Measurements from ENCODE around the gene DCN. TPM values are rescaled to one million over a fixed set of nuclear protein-coding genes. Genes with fewer than 3 reads are reported as not detected.

DCN gene
- total RNA-seq, 1 donor = not detected

GRCh38 chr12:91188778-91189177 lies 6.2 kb upstream of the DCN start:
- no peak for DNase-seq (ENCODE audit: low read depth in 2 of 3, low spot score in 2 of 3)

GRCh38 chr12:91186156-91186555 lies 3.5 kb upstream of the DCN start:
- no peak for DNase-seq (ENCODE audit: low read depth in 2 of 3, low spot score in 2 of 3)

- DNase-seq (ENCODE audit: low read depth in 2 of 3, low spot score in 2 of 3) = no peak
Measured at GRCh38 chr12:91185421-91185820, 2.8 kb upstream of the DCN start.

GRCh38 chr12:91183551-91183950 lies 934 bp upstream of the DCN start:
- DNase-seq (ENCODE audit: low read depth in 2 of 3, low spot score in 2 of 3) = no peak

GRCh38 chr12:91180582-91181395 lies 1.8 kb downstream of the DCN start:
- no peak for DNase-seq (ENCODE audit: low read depth in 2 of 3, low spot score in 2 of 3)

GRCh38 chr12:91179966-91180561 lies 2.6 kb downstream of the DCN start:
- DNase-seq (ENCODE audit: low read depth in 2 of 3, low spot score in 2 of 3) = no peak

GRCh38 chr12:91179315-91179714 lies 3.3 kb downstream of the DCN start:
- DNase-seq (ENCODE audit: low read depth in 2 of 3, low spot score in 2 of 3) = no peak

GRCh38 chr12:91178781-91179180 lies 3.8 kb downstream of the DCN start:
- DNase-seq (ENCODE audit: low read depth in 2 of 3, low spot score in 2 of 3) = no peak

- DNase-seq (ENCODE audit: low read depth in 2 of 3, low spot score in 2 of 3) = peak in 1 of 3 donors; percentile 31
Measured at GRCh38 chr12:91178139-91178561, 4.5 kb downstream of the DCN start.

- DNase-seq (ENCODE audit: low read depth in 2 of 3, low spot score in 2 of 3) = no peak
Measured at GRCh38 chr12:91177381-91177780, 5.2 kb downstream of the DCN start.

- no peak for DNase-seq (ENCODE audit: low read depth in 2 of 3, low spot score in 2 of 3)
Measured at GRCh38 chr12:91176915-91177314, 5.7 kb downstream of the DCN start.

GRCh38 chr12:91176358-91176757 lies 6.3 kb downstream of the DCN start:
- no peak for DNase-seq (ENCODE audit: low read depth in 2 of 3, low spot score in 2 of 3)

- no peak for DNase-seq (ENCODE audit: low read depth in 2 of 3, low spot score in 2 of 3)
Measured at GRCh38 chr12:91173124-91173523, 9.5 kb downstream of the DCN start.

GRCh38 chr12:91172096-91172495 lies 10.5 kb downstream of the DCN start:
- no peak for DNase-seq (ENCODE audit: low read depth in 2 of 3, low spot score in 2 of 3)

GRCh38 chr12:91171476-91171875 lies 11.1 kb downstream of the DCN start:
- DNase-seq (ENCODE audit: low read depth in 2 of 3, low spot score in 2 of 3) = no peak

GRCh38 chr12:91163116-91163515 lies 19.5 kb downstream of the DCN start:
- no peak for DNase-seq (ENCODE audit: low read depth in 2 of 3, low spot score in 2 of 3)

GRCh38 chr12:91161009-91161408 lies 21.6 kb downstream of the DCN start:
- DNase-seq (ENCODE audit: low read depth in 2 of 3, low spot score in 2 of 3) = no peak

- DNase-seq (ENCODE audit: low read depth in 2 of 3, low spot score in 2 of 3) = no peak
Measured at GRCh38 chr12:91155990-91156389, 26.6 kb downstream of the DCN start.

GRCh38 chr12:91154131-91154530 lies 28.5 kb downstream of the DCN start:
- no peak for DNase-seq (ENCODE audit: low read depth in 2 of 3, low spot score in 2 of 3)

GRCh38 chr12:91144053-91144452 lies 38.6 kb downstream of the DCN start:
- no peak for DNase-seq (ENCODE audit: low read depth in 2 of 3, low spot score in 2 of 3)

- DNase-seq (ENCODE audit: low read depth in 2 of 3, low spot score in 2 of 3) = no peak
Measured at GRCh38 chr12:91143206-91143605, 39.4 kb downstream of the DCN start.

GRCh38 chr12:91142221-91142631 lies 40.4 kb downstream of the DCN start:
- no peak for DNase-seq (ENCODE audit: low read depth in 2 of 3, low spot score in 2 of 3)

Data from hematopoietic multipotent progenitor cell (in vitro differentiated cells).